Measurements from ENCODE around the gene VASP.

DNA sequence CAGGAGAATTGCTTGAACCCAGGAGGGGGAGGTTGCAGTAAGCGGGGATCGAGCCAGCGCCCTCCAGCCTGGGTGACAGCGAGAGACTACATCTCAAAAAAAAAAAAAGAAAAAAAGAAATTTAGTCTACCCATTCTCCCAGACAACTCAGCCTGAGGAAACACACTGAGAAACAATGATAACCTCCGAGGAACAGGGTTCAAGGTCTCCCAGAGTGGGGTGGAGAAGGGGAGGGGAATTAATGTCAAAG is 1.4 kb upstream of the VASP start:
- TF ChIP-seq POLR2A (IDR thresholded peaks at IDR 0.05): no peak
- TF ChIP-seq, protein P1, sequence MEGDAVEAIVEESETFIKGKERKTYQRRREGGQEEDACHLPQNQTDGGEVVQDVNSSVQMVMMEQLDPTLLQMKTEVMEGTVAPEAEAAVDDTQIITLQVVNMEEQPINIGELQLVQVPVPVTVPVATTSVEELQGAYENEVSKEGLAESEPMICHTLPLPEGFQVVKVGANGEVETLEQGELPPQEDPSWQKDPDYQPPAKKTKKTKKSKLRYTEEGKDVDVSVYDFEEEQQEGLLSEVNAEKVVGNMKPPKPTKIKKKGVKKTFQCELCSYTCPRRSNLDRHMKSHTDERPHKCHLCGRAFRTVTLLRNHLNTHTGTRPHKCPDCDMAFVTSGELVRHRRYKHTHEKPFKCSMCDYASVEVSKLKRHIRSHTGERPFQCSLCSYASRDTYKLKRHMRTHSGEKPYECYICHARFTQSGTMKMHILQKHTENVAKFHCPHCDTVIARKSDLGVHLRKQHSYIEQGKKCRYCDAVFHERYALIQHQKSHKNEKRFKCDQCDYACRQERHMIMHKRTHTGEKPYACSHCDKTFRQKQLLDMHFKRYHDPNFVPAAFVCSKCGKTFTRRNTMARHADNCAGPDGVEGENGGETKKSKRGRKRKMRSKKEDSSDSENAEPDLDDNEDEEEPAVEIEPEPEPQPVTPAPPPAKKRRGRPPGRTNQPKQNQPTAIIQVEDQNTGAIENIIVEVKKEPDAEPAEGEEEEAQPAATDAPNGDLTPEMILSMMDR (IDR thresholded peaks at IDR 0.05): no peak

Measured in esophagus squamous epithelium (tissue), 4 donors.